ENCODE results near the gene PIP5K1C.

DNA sequence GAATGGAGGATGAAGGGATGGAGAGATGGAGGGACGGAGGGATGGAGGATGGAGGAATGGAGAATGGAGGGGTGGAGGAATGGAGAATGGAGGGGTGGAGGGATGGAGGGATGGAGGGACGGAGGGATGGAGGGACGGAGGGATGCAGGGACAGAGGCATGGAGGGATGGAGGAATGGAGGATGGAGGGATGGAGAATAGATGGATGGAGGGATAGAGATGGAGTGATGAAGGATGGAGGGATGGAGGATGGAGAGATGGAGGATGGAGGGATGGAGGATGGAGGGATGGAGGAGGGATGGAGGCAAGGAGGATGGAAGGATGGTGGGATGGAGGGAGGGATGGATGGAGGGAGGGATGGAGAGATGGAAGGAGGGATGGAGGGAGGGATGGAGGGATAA is 22.1 kb downstream of the PIP5K1C start:
- TF ChIP-seq, protein P1, sequence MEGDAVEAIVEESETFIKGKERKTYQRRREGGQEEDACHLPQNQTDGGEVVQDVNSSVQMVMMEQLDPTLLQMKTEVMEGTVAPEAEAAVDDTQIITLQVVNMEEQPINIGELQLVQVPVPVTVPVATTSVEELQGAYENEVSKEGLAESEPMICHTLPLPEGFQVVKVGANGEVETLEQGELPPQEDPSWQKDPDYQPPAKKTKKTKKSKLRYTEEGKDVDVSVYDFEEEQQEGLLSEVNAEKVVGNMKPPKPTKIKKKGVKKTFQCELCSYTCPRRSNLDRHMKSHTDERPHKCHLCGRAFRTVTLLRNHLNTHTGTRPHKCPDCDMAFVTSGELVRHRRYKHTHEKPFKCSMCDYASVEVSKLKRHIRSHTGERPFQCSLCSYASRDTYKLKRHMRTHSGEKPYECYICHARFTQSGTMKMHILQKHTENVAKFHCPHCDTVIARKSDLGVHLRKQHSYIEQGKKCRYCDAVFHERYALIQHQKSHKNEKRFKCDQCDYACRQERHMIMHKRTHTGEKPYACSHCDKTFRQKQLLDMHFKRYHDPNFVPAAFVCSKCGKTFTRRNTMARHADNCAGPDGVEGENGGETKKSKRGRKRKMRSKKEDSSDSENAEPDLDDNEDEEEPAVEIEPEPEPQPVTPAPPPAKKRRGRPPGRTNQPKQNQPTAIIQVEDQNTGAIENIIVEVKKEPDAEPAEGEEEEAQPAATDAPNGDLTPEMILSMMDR (conservative IDR thresholded peaks at IDR 0.05) = no peak
- no peak for TF ChIP-seq EZH2 (IDR thresholded peaks at IDR 0.05; ENCODE audit: low read depth)
